Sigmoid colon (tissue), 4 donors: ENCODE data around the gene WWTR1.

ENCODE experiments used
- EP300 ChIP-seq, 4 donors: sonication (generic); formaldehyde crosslinking; IDR thresholded peaks; one replicate each; pipeline ENCODE4 v1.6.1; 2017; ENCODE audit warnings: antibody characterized with exemption in 4 of 4
- POLR2AphosphoS5 ChIP-seq, 4 donors: sonication (generic); formaldehyde crosslinking; IDR thresholded peaks; one replicate each; pipeline ENCODE4 v1.6.1; 2017; ENCODE audit warnings: antibody characterized with exemption in 4 of 4
- TF ChIP-seq, protein P1 (sequence below), 4 experiments: fragments of 450-650 bp in 3 of 4; fragments of 200-600 bp in 1 of 4; IDR thresholded peaks; one replicate each; pipeline ENCODE4 v1.5.1; 2016 to 2019; ENCODE audit warnings: antibody characterized with exemption in 4 of 4, mild to moderate bottlenecking in 3 of 4, moderate library complexity in 2 of 4

DNA sequence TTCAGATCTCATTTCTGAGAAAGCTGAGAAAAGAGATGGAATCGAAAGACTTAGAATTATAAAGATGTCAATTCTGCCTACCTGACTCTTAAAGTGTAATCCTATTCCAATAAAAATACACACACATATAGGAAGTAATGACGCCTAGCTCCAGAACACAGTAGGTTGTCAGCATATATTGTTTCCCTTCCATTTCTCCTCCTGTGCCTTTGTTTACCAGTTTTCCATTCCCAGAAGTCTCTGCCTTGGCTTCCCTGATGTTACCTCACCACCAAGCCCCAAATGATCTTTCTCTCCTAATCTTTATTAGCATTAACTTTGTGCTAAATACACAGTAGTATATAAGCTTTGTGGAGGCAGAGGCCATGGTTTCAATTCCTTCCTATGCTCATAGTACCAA is 143.4 kb downstream of the WWTR1 start:
- TF ChIP-seq, protein P1, sequence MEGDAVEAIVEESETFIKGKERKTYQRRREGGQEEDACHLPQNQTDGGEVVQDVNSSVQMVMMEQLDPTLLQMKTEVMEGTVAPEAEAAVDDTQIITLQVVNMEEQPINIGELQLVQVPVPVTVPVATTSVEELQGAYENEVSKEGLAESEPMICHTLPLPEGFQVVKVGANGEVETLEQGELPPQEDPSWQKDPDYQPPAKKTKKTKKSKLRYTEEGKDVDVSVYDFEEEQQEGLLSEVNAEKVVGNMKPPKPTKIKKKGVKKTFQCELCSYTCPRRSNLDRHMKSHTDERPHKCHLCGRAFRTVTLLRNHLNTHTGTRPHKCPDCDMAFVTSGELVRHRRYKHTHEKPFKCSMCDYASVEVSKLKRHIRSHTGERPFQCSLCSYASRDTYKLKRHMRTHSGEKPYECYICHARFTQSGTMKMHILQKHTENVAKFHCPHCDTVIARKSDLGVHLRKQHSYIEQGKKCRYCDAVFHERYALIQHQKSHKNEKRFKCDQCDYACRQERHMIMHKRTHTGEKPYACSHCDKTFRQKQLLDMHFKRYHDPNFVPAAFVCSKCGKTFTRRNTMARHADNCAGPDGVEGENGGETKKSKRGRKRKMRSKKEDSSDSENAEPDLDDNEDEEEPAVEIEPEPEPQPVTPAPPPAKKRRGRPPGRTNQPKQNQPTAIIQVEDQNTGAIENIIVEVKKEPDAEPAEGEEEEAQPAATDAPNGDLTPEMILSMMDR (IDR thresholded peaks at IDR 0.05): no peak
- TF ChIP-seq POLR2AphosphoS5 (IDR thresholded peaks at IDR 0.05) (no peak), EP300 (IDR thresholded peaks at IDR 0.05) (no peak)
